K562 (cell line): ENCODE measurements around the gene RGS9. TPM values are rescaled to one million over a fixed set of nuclear protein-coding genes. Genes with fewer than 3 reads are reported as not detected.

Source experiments
- ATAC-seq: fragments of 200-7000 bp; cut with Tn5 transposase; 3 replicates; pipeline ENCODE4 v1.9.1; 2020; ENCODE audit warnings: moderate library complexity
- BruUV-seq: library from RNA; stranded (reverse); fragments of 400-500 nt; replicated peaks from 2 replicates; lab custom pipeline; 2021; lab: Mats Ljungman, UMichigan
- CTCF ChIA-PET: fragments of 300-600 bp; formaldehyde crosslinking; extraction: SDS; loops from one replicate; lab custom pipeline; 2021; ENCODE audit warnings: low intra/inter-chr PET ratio; lab: Yijun Ruan, JAX
- POLR2A ChIA-PET: fragments of 300-600, 350-650 bp; sonication (Branson Sonifier 250); formaldehyde crosslinking; extraction: SDS; loops from one replicate; lab custom pipeline; 2021; ENCODE audit warnings: antibody characterized with exemption, inconsistent platforms; lab: Yijun Ruan, JAX
- DNase-seq, 4 experiments: peaks; one replicate each; pipeline versions ENCODE4 v3.0.0 to v3.0.0-alpha.2; 2011 to 2018; ENCODE audit warnings: low spot score in 3 of 4, mixed read lengths in 3 of 4; ENCODE audit errors: extremely low read depth in 1 of 4
- FAIRE-seq: peaks from 2 replicates; lab custom pipeline; 2011; peaks lifted over from hg19 to GRCh38; lab: Jason Lieb, UNC
- H2AFZ ChIP-seq: 2 replicates; pipeline ENCODE4 v1.6.0; 2011; ENCODE audit warnings: low read depth, low read length, control low read depth, inconsistent platforms
- H3K27ac ChIP-seq: fragments of 200-600 bp; 3 replicates; pipeline ENCODE4 v1.8.0; 2011; ENCODE audit warnings: low read depth, mild to moderate bottlenecking, control low read depth, inconsistent platforms, low read length, moderate library complexity, mixed read lengths; ENCODE audit errors: extremely low read depth
- H3K27me3 ChIP-seq, 2 experiments: fragments of 300-600 bp in 1 of 2; 2 replicates in 1 of 2; 3 replicates in 1 of 2; pipeline versions ENCODE4 v1.6.0 to v1.8.0; 2011; ENCODE audit warnings: inconsistent platforms in 2 of 2, low read length in 2 of 2, mild to moderate bottlenecking in 1 of 2, mixed read lengths in 1 of 2, moderate library complexity in 1 of 2; ENCODE audit not compliant: control insufficient read depth in 2 of 2, insufficient read depth in 2 of 2
- H3K36me3 ChIP-seq: fragments of 300-600 bp; 3 replicates; pipeline ENCODE4 v1.8.0; 2011; ENCODE audit warnings: mild to moderate bottlenecking, low read length, inconsistent platforms; ENCODE audit not compliant: control insufficient read depth, insufficient read depth
- H3K4me1 ChIP-seq, 2 experiments: fragments of 200-600 bp in 1 of 2; replicated peaks in 1 of 2; 2 replicates in 1 of 2; 3 replicates in 1 of 2; pipeline versions ENCODE4 v1.5.1 to v1.8.0; 2011; ENCODE audit warnings: inconsistent platforms in 2 of 2, low read length in 2 of 2, mild to moderate bottlenecking in 1 of 2, mixed read lengths in 1 of 2, moderate library complexity in 1 of 2; ENCODE audit not compliant: control insufficient read depth in 2 of 2, insufficient read depth in 2 of 2
- H3K4me2 ChIP-seq: 2 replicates; pipeline ENCODE4 v1.6.1; 2011; ENCODE audit warnings: low read length, control low read depth, inconsistent platforms, mixed read lengths; ENCODE audit not compliant: insufficient read depth
- H3K4me3 ChIP-seq: fragments of 200-600 bp; sonication (generic), shearing (Covaris generic); 2 replicates; pipeline ENCODE4 v1.5.1; 2016; ENCODE audit warnings: control low read depth, inconsistent platforms
- H3K79me2 ChIP-seq: fragments of 200-600 bp; 3 replicates; pipeline ENCODE4 v1.8.0; 2011; ENCODE audit warnings: low read length, inconsistent platforms; ENCODE audit not compliant: control insufficient read depth, insufficient read depth
- H3K9ac ChIP-seq, 2 experiments: 2 replicates each; pipeline versions ENCODE4 v1.6.0 to v1.6.1; 2011; ENCODE audit warnings: low read depth in 2 of 2, low read length in 2 of 2, control low read depth in 1 of 2, inconsistent platforms in 1 of 2, mild to moderate bottlenecking in 1 of 2, mixed read lengths in 1 of 2; ENCODE audit not compliant: insufficient read depth in 1 of 2
- H3K9me1 ChIP-seq: one replicate; pipeline ENCODE4 v1.6.0; 2011; ENCODE audit warnings: inconsistent platforms, mild to moderate bottlenecking, low read length, moderate library complexity; ENCODE audit not compliant: control insufficient read depth, insufficient read depth
- H3K9me3 ChIP-seq: replicated peaks from 2 replicates; pipeline ENCODE4 v1.5.1; 2011; ENCODE audit warnings: low read depth, low read length, inconsistent platforms; ENCODE audit not compliant: control insufficient read depth, insufficient read depth
- H4K20me1 ChIP-seq: replicated peaks from 2 replicates; pipeline ENCODE4 v1.6.1; 2011; ENCODE audit warnings: low read length, inconsistent platforms, mixed read lengths; ENCODE audit not compliant: control insufficient read depth, insufficient read depth
- BRCA1 ChIP-seq, 2 experiments: fragments of 450-650 bp in 1 of 2; sonication (generic) in 1 of 2; formaldehyde crosslinking in 1 of 2; IDR thresholded peaks; 2 replicates each; pipeline versions ENCODE4 v1.5.0 to v1.6.1; 2017 to 2020; ENCODE audit warnings: mild to moderate bottlenecking in 1 of 2, missing genetic modification reagents in 1 of 2
- CBX1 ChIP-seq: sonication (generic); IDR thresholded peaks from 2 replicates; pipeline ENCODE4 v1.6.1; 2016; ENCODE audit warnings: antibody characterized with exemption, low read depth, mild to moderate bottlenecking
- CC2D1A ChIP-seq: fragments of 450-650 bp; IDR thresholded peaks from 2 replicates; pipeline ENCODE4 v1.6.1; 2017; ENCODE audit warnings: mild to moderate bottlenecking
- EHMT2 ChIP-seq: fragments of 450-650 bp; IDR thresholded peaks from 2 replicates; pipeline ENCODE4 v1.6.1; 2018; ENCODE audit warnings: antibody characterized with exemption
- EWSR1 ChIP-seq: fragments of 450-650 bp; IDR thresholded peaks from 2 replicates; pipeline ENCODE4 v1.6.1; 2018; ENCODE audit warnings: borderline replicate concordance, mild to moderate bottlenecking, low read depth, moderate library complexity; ENCODE audit not compliant: partially characterized antibody
- FOXJ2 ChIP-seq: fragments of 200-800 bp; sonication (Bioruptor generic); IDR thresholded peaks from 2 replicates; pipeline ENCODE4 v1.6.1; 2016; ENCODE audit warnings: missing genetic modification characterization, missing compliant biosample characterization
- GTF2F1 ChIP-seq: IDR thresholded peaks from 2 replicates; pipeline ENCODE4 v1.6.1; 2011; ENCODE audit warnings: low read depth, low read length, improper control_type of control experiment
- OTX1 ChIP-seq: fragments of 450-650 bp; formaldehyde crosslinking; IDR thresholded peaks from 2 replicates; pipeline ENCODE4 v1.4.0; 2022; ENCODE audit warnings: mild to moderate bottlenecking
- PHB ChIP-seq: fragments of 250-450 bp; sonication (Bioruptor Pico); IDR thresholded peaks from 2 replicates; pipeline ENCODE4 v1.5.0; 2021
- SAP30 ChIP-seq: fragments of 200-600 bp; sonication (generic); IDR thresholded peaks from 2 replicates; pipeline ENCODE4 v1.6.1; 2012; ENCODE audit warnings: borderline replicate concordance, low read depth, mild to moderate bottlenecking, moderate library complexity, low read length, control low read depth, inconsistent platforms; ENCODE audit not compliant: insufficient read depth, poor library complexity, severe bottlenecking
- SMARCB1 ChIP-seq: IDR thresholded peaks from 2 replicates; pipeline ENCODE4 v1.6.1; 2011; ENCODE audit warnings: improper control_type of control experiment, low read depth; ENCODE audit not compliant: insufficient read length
- THAP7 ChIP-seq: fragments of 250-450 bp; sonication (Bioruptor Pico); IDR thresholded peaks from 2 replicates; pipeline ENCODE4 v1.5.0; 2021
- YY1 ChIP-seq, 3 experiments: IDR thresholded peaks; 2 replicates each; pipeline ENCODE4 v1.6.1; 2011; ENCODE audit warnings: low read length in 2 of 3, mild to moderate bottlenecking in 2 of 3, moderate library complexity in 2 of 3, borderline replicate concordance in 1 of 3, control low read depth in 1 of 3, low read depth in 1 of 3; ENCODE audit not compliant: insufficient read depth in 3 of 3, insufficient replicate concordance in 2 of 3, control insufficient read depth in 1 of 3, insufficient read length in 1 of 3; ENCODE audit errors: extremely low read depth in 1 of 3
- ZNF224 ChIP-seq: sonication (generic); formaldehyde crosslinking; IDR thresholded peaks from 2 replicates; pipeline ENCODE4 v1.8.0; 2022; ENCODE audit warnings: mild to moderate bottlenecking, missing genetic modification reagents
- ZNF280B ChIP-seq: fragments of 250-450 bp; sonication (Bioruptor Pico); IDR thresholded peaks from 2 replicates; pipeline ENCODE4 v1.5.1; 2021; ENCODE audit warnings: mild to moderate bottlenecking
- ZNF3 ChIP-seq: fragments of 250-450 bp; sonication (Bioruptor Pico); IDR thresholded peaks from 2 replicates; pipeline ENCODE4 v1.5.0; 2021; ENCODE audit warnings: mild to moderate bottlenecking, moderate library complexity
- ZNF311 ChIP-seq: fragments of 250-450 bp; sonication (Bioruptor Pico); IDR thresholded peaks from 2 replicates; pipeline ENCODE4 v1.4.0; 2020; ENCODE audit warnings: mild to moderate bottlenecking, moderate library complexity
- ZNF398 ChIP-seq: fragments of 250-450 bp; sonication (Bioruptor Pico); IDR thresholded peaks from 2 replicates; pipeline ENCODE4 v1.8.0; 2021; ENCODE audit warnings: moderate library complexity, mild to moderate bottlenecking, inconsistent platforms
- WGBS: fragments of 100-300 bp; shearing (Covaris generic); methylation state at CpG from one replicate; pipeline ENCODE4 v1.1.6; 2016; ENCODE audit warnings: low coverage, mixed read lengths; ENCODE audit not compliant: insufficient coverage; ENCODE audit errors: missing lambda C conversion rate; 5-methylcytosine and 5-hydroxymethylcytosine counted together
- in situ Hi-C: fragments of 300-500 bp; cut with MboI; formaldehyde crosslinking; loops from 4 replicates; pipeline ENCODE4 v1.15.0; 2018; ENCODE audit warnings: inconsistent platforms, mixed read lengths
- intact Hi-C: fragments of 100-400 bp; cut with micrococcal nuclease; formaldehyde crosslinking; loops from 2 replicates; pipeline ENCODE4 v1.14.2; 2022
- polyA plus RNA-seq, 8 experiments: library from polyadenylated mRNA; depleted of rRNA in 4 of 8; stranded (reverse) in 5 of 8; unstranded in 3 of 8; fragments of >200 nt; fragmentation: Nextera tagmentation in 2 of 8; fragmentation: Illumina TruSeq in 1 of 8; extraction: Ambion mirVana in 2 of 8; extraction: Trizol in 1 of 8; gene quantifications; 2 replicates each; pipeline versions ENCODE4 v1.2.1 to v1.2.3, GENCODE V29; 2011 to 2014; ENCODE audit warnings: inconsistent platforms in 1 of 8, missing spikeins in 1 of 8
- total RNA-seq, 7 experiments: library from RNA; depleted of rRNA in 6 of 7; stranded (reverse); fragments of >200 nt in 6 of 7; fragmentation: Illumina TruSeq in 2 of 7; extraction: Trizol in 2 of 7; gene quantifications; 2 replicates each; pipeline versions ENCODE4 v1.2.1 to v1.2.3, GENCODE V29; 2011 to 2021; ENCODE audit warnings: low replicate concordance in 1 of 7

Gene RGS9
- total and polyA plus RNA-seq, 9 of the 15 experiments (the other 6 are each of a cell fraction or from before 2014, with no cell fraction given) = 0.18 to 1.4 (median 0.55) TPM

GRCh38 chr17:65088621-65089360, 48.4 kb upstream of the RGS9 start:
- H4K20me1 ChIP-seq = no peaks in the 10 kb centered on the region
- POLR2A ChIA-PET = interaction anchor here (1.6 kb wide), 1 partner anchor 10 kb away, joined by 6 read pairs; no protein-coding TSS in a partner anchor

More at GRCh38 chr17:65088621-65089360, 48.4 kb upstream of the RGS9 start:
- H2AFZ ChIP-seq = no peak overlapping the region
- no peak overlapping the region for H3K4me3 ChIP-seq
- no peak for TF ChIP-seq SMARCB1
- TF ChIP-seq ZNF398 (CRISPR knock-in tag) = no peak
- no peak for TF ChIP-seq YY1 (IDR thresholded peaks at IDR 0.05; ENCODE audit: borderline replicate concordance in 1 of 3, control insufficient read depth in 1 of 3, extremely low read depth in 1 of 3, insufficient read depth in 3 of 3, insufficient read length in 1 of 3, insufficient replicate concordance in 2 of 3, low read depth in 1 of 3, low read length in 2 of 3)
- TF ChIP-seq ZNF224 (CRISPR knock-in tag) = no peak
- TF ChIP-seq EHMT2 = no peak
- no peak for TF ChIP-seq BRCA1 (IDR thresholded peaks at IDR 0.05)
- TF ChIP-seq BRCA1 (CRISPR knock-in tag; IDR thresholded peaks at IDR 0.05) = no peak
- TF ChIP-seq EWSR1 = no peak
- TF ChIP-seq OTX1 = no peak
- no peak for TF ChIP-seq CBX1
- no peak for TF ChIP-seq THAP7 (CRISPR knock-in tag)
- no peak for TF ChIP-seq ZNF280B
- TF ChIP-seq CC2D1A = no peak
- TF ChIP-seq GTF2F1 = no peak
- no peak for TF ChIP-seq PHB
- no peak for TF ChIP-seq ZNF3 (CRISPR knock-in tag)
- TF ChIP-seq SAP30 = no peak
- no peak for TF ChIP-seq FOXJ2 (tag)
- no peak for TF ChIP-seq ZNF311 (CRISPR knock-in tag)
- CTCF ChIA-PET = no interaction called here
- no peak overlapping the region for H3K4me2 ChIP-seq
- H3K36me3 ChIP-seq = no peaks in the 10 kb centered on the region
- ATAC-seq = no peak
- H3K9me3 ChIP-seq = no peaks in the 10 kb centered on the region
- no peaks in the 10 kb centered on the region for H3K9me1 ChIP-seq
- intact Hi-C loops (no loop called here), in situ Hi-C loops (no loop called here)
- BruUV-seq = no TSS peak
- no peak for DNase-seq
- peaks cover 4 to 24% of the 10 kb centered on the region in 2 experiments for H3K27me3 ChIP-seq
- FAIRE-seq = no peak
- H3K9ac ChIP-seq = no peak overlapping the region
- H3K27ac ChIP-seq = no peak overlapping the region
- H3K4me1 ChIP-seq = 0 out of 5 replicates have a peak, but pooled peaks cover 0 to 3% of the 10 kb centered on the region in 2 experiments
- H3K79me2 ChIP-seq = no peaks in the 10 kb centered on the region
- WGBS = 0% methylated on average over 4 of the region's 4 CpGs
